ENCODE measurements around the gene TMEM190.

- TF ChIP-seq ZNF175 (CRISPR knock-in tag; IDR thresholded peaks at IDR 0.05; ENCODE audit: low read depth) (no peak), DACH1 (IDR thresholded peaks at IDR 0.05; ENCODE audit: partially characterized antibody) (no peak), EZH2 (IDR thresholded peaks at IDR 0.05; ENCODE audit: borderline replicate concordance, low read depth, low read length) (no peak), ZEB2 (IDR thresholded peaks at IDR 0.05) (no peak), RNF2 (IDR thresholded peaks at IDR 0.05) (no peak), ZNF57 (CRISPR knock-in tag; IDR thresholded peaks at IDR 0.05) (no peak), CTCF (IDR thresholded peaks at IDR 0.05 in 2 of 3, conservative IDR thresholded peaks at IDR 0.05 in 1 of 3; ENCODE audit: insufficient read depth in 2 of 3, low read depth in 1 of 3, low read length in 3 of 3) (no peak; a peak in 1 of 6 replicates), POLR2A (conservative IDR thresholded peaks at IDR 0.05) (no peak), REST (IDR thresholded peaks at IDR 0.05; ENCODE audit: borderline replicate concordance) (no peak), REST (CRISPR knock-in tag; IDR thresholded peaks at IDR 0.05; ENCODE audit: low read depth) (no peak), POLR2AphosphoS5 (IDR thresholded peaks at IDR 0.05; ENCODE audit: control insufficient read depth, insufficient read depth, low read depth, low read length) (no peak)
These were observed 24.0 kb upstream of the TMEM190 start for GRCh38 chr19:55352549-55353145.

All from K562 (cell line).